HG02981 (cell line): ENCODE data around the gene KRT84.

Experiments used
- ATAC-seq: cut with Tn5 transposase; IDR thresholded peaks from one replicate; pipeline ENCODE4 v1.9.1; 2021; ENCODE audit warnings: mild to moderate bottlenecking, moderate library complexity; ENCODE audit not compliant: unreplicated experiment

Gene KRT84

GRCh38 chr12:52389313-52390207 lies 4.1 kb upstream of the KRT84 start:
- ATAC-seq = no peak

- no peak for ATAC-seq
Measured at GRCh38 chr12:52387859-52388258, 2.4 kb upstream of the KRT84 start.

- no peak for ATAC-seq
Measured at GRCh38 chr12:52383331-52383730, 2.1 kb downstream of the KRT84 start.

GRCh38 chr12:52382854-52383253 lies 2.6 kb downstream of the KRT84 start:
- ATAC-seq = no peak

- no peak for ATAC-seq
Measured at GRCh38 chr12:52381206-52381605, 4.2 kb downstream of the KRT84 start.

- ATAC-seq = no peak
Measured at GRCh38 chr12:52380271-52380694, 5.2 kb downstream of the KRT84 start.

- ATAC-seq = no peak
Measured at GRCh38 chr12:52379536-52379935, 5.9 kb downstream of the KRT84 start.

- no peak for ATAC-seq
Measured at GRCh38 chr12:52378091-52378490, 7.4 kb downstream of the KRT84 start.

- ATAC-seq = no peak
Measured at GRCh38 chr12:52377266-52377665, 8.2 kb downstream of the KRT84 start.

GRCh38 chr12:52372216-52373154 lies 13.0 kb downstream of the KRT84 start:
- ATAC-seq = no peak

- no peak for ATAC-seq
Measured at GRCh38 chr12:52371716-52372115, 13.7 kb downstream of the KRT84 start.

GRCh38 chr12:52370926-52371608 lies 14.4 kb downstream of the KRT84 start:
- ATAC-seq = no peak

GRCh38 chr12:52369809-52370208 lies 15.6 kb downstream of the KRT84 start:
- ATAC-seq = no peak

- no peak for ATAC-seq
Measured at GRCh38 chr12:52369211-52369610, 16.2 kb downstream of the KRT84 start.

- no peak for ATAC-seq
Measured at GRCh38 chr12:52368508-52368907, 16.9 kb downstream of the KRT84 start.

- ATAC-seq = no peak
Measured at GRCh38 chr12:52367876-52368275, 17.6 kb downstream of the KRT84 start.

GRCh38 chr12:52366738-52367485 lies 18.5 kb downstream of the KRT84 start, which contains the start of gene KRT85:
KRT85 (minus strand) TSS chr12:52367481; CDS start chr12:52367405, 76 bp downstream.
- ATAC-seq = no peak

- no peak for ATAC-seq
Measured at GRCh38 chr12:52364901-52365489, 20.5 kb downstream of the KRT84 start.

GRCh38 chr12:52364061-52364460 lies 21.4 kb downstream of the KRT84 start:
- ATAC-seq = no peak
